OCI-LY1 (cell line): ENCODE data around the gene CWH43.
"Not testable (repeated sequence)": the region's sequence is repeated elsewhere in the genome, so short reads cannot be mapped to it uniquely, and the experiment has no call there.

Experiments
- CTCF ChIP-seq: fragments of 200-600 bp; sonication (generic), shearing (Covaris generic); IDR thresholded peaks from 2 replicates; pipeline ENCODE4 v1.5.1; 2017; ENCODE audit warnings: mild to moderate bottlenecking, antibody characterized with exemption, low read length, moderate library complexity, mixed read lengths
- EZH2 ChIP-seq: fragments of 200-600 bp; sonication (generic), shearing (Covaris generic); IDR thresholded peaks from 2 replicates; pipeline ENCODE4 v1.8.0; 2017; ENCODE audit warnings: borderline replicate concordance, mixed run types, mild to moderate bottlenecking, antibody characterized with exemption, low read length, moderate library complexity, mixed read lengths

- TF ChIP-seq CTCF, EZH2: not testable (repeated sequence)
Measured at GRCh38 chr4:49107262-49107661, 121.2 kb downstream of the CWH43 start.
